Measurements from ENCODE around the gene ERBB4. TPM values are rescaled to one million over a fixed set of nuclear protein-coding genes. Genes with fewer than 3 reads are reported as not detected.

The ERBB4 gene
- total and polyA plus RNA-seq, 7 experiments from 2014 or later = not detected

GRCh38 chr2:211416373-211416772, 1122.2 kb downstream of the ERBB4 start:
- Mint-ChIP-seq H3K27me3 (no peaks in the 10 kb centered on the region), H3K9me3 (peaks cover 0 to 6% (median 0%) of the 10 kb centered on the region in 11 donors), H3K27ac (no peak overlapping the region), H3K4me1 (no peaks in the 10 kb centered on the region), H3K36me3 (no peaks in the 10 kb centered on the region), H3K4me3 (no peak overlapping the region)
- H3K27me3 ChIP-seq (ENCODE audit: control insufficient read depth in 2 of 2, insufficient read depth in 2 of 2, low read length in 2 of 2) = no peaks in the 10 kb centered on the region
- no peaks in the 10 kb centered on the region for H3K9me3 ChIP-seq (ENCODE audit: control insufficient read depth in 2 of 3, low read length in 3 of 3)
- no peaks in the 10 kb centered on the region for H3K36me3 ChIP-seq (ENCODE audit: control insufficient read depth in 2 of 3, insufficient read depth in 3 of 3, low read length in 3 of 3)
- H3K4me1 ChIP-seq (ENCODE audit: control insufficient read depth in 2 of 2, insufficient read depth in 2 of 2, low read length in 2 of 2) = no peaks in the 10 kb centered on the region
- CTCF ChIA-PET = interaction anchor here (0.6 kb wide), 1 partner anchor 13 kb away, joined by 3 read pairs; no protein-coding TSS in a partner anchor
- no peak for ATAC-seq
- no peak overlapping the region for H3K27ac ChIP-seq (ENCODE audit: low read depth, low read length)
- POLR2A ChIA-PET = no interaction called here
- no peak overlapping the region for H3K4me3 ChIP-seq (ENCODE audit: low read length)
- DNase-seq = no peak
- intact Hi-C loops (cut with micrococcal nuclease) = no loop called here

DNA sequence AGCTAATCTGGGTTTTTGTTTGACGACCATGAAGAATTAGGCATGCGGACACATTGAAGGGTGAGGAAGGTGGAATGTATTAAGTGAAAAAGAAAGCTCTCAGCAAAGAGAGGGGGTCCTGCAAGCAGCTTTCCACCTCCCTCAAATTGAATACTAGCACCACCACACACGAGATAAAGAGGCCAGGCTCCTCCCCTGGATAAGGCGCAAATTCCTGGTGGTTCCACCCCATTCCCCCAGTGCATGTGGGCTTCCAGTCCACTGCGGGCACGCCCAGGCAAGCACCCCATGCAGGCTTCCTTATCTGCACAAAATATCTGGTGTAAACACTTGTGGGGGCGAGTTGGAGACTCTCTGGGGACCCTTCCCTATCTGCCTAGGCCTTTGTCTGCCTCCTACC, 1124.9 kb downstream of the ERBB4 start:
- Histone ChIP-seq H3K9me3 (ENCODE audit: control insufficient read depth in 2 of 3, low read length in 3 of 3) (no peaks in the 10 kb centered on the region), H3K4me3 (ENCODE audit: low read length) (no peak overlapping the region), H3K27ac (ENCODE audit: low read depth, low read length) (no peak overlapping the region), H3K4me1 (ENCODE audit: control insufficient read depth in 2 of 2, insufficient read depth in 2 of 2, low read length in 2 of 2) (no peaks in the 10 kb centered on the region), H3K27me3 (ENCODE audit: control insufficient read depth in 2 of 2, insufficient read depth in 2 of 2, low read length in 2 of 2) (no peaks in the 10 kb centered on the region), H3K36me3 (ENCODE audit: control insufficient read depth in 2 of 3, insufficient read depth in 3 of 3, low read length in 3 of 3) (no peaks in the 10 kb centered on the region)
- no peak for DNase-seq
- POLR2A ChIA-PET = no interaction called here
- Mint-ChIP-seq H3K27me3 (no peaks in the 10 kb centered on the region), H3K36me3 (no peaks in the 10 kb centered on the region), H3K4me1 (no peaks in the 10 kb centered on the region), H3K4me3 (no peak overlapping the region), H3K9me3 (peaks cover 0 to 6% (median 0%) of the 10 kb centered on the region in 11 donors), H3K27ac (no peak overlapping the region)
- CTCF ChIA-PET = no interaction called here
- intact Hi-C loops (cut with micrococcal nuclease) = no loop called here
- no peak for ATAC-seq

DNA sequence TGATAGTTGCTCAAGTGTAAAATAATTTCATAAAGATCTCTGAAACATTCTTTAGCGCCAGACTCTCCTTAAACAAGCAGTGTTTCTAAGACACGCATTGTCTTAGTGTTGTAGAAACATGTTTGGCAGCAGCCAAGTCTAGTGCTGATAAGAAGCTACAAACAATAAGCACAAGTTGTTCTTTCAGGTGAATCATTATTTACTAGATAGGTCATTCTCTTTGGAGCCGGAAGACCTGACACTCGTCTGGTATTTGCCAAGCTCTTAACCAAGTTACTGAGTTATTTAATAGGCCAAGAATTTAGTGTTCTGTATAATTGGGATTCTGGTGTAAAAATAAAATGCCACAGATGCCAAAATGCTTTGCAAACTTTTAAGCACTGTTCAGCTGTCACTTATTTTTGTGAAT, 1130.1 kb downstream of the ERBB4 start:
- no peak for DNase-seq
- H3K36me3 Mint-ChIP-seq = no peaks in the 10 kb centered on the region
- no peak overlapping the region for H3K4me3 Mint-ChIP-seq
- CTCF ChIA-PET = no interaction called here
- H3K36me3 ChIP-seq (ENCODE audit: control insufficient read depth in 2 of 3, insufficient read depth in 3 of 3, low read length in 3 of 3) = no peaks in the 10 kb centered on the region
- no peaks in the 10 kb centered on the region for H3K27me3 Mint-ChIP-seq
- H3K4me1 ChIP-seq (ENCODE audit: control insufficient read depth in 2 of 2, insufficient read depth in 2 of 2, low read length in 2 of 2) = no peaks in the 10 kb centered on the region
- H3K9me3 ChIP-seq (ENCODE audit: control insufficient read depth in 2 of 3, low read length in 3 of 3) = no peaks in the 10 kb centered on the region
- intact Hi-C loops (cut with micrococcal nuclease) = no loop called here
- peaks cover 0 to 8% (median 1%) of the 10 kb centered on the region in 11 donors for H3K9me3 Mint-ChIP-seq
- no peaks in the 10 kb centered on the region for H3K4me1 Mint-ChIP-seq
- no peak overlapping the region for H3K27ac ChIP-seq (ENCODE audit: low read depth, low read length)
- no peak for ATAC-seq
- POLR2A ChIA-PET = no interaction called here
- no peaks in the 10 kb centered on the region for H3K27me3 ChIP-seq (ENCODE audit: control insufficient read depth in 2 of 2, insufficient read depth in 2 of 2, low read length in 2 of 2)
- H3K27ac Mint-ChIP-seq = no peak overlapping the region
- H3K4me3 ChIP-seq (ENCODE audit: low read length) = no peak overlapping the region

DNA sequence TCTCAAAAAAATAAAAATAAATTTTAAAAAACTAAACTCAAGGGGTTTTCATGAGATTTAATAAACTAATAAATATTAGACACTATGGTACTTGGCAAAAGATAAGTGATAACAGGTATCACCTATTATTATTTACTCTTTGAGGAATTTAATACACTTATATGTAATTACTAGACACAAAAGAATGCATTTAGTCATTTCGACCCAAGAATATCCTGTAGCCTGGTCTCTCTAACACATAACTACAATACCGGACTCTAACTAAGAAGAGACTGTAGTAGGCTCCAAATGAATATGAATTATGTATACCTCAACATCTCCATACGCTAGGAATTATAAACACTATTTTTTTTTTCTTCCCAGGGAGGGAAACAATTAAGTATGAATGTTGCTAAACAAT, 1131.5 kb downstream of the ERBB4 start:
- Mint-ChIP-seq H3K36me3 (no peaks in the 10 kb centered on the region), H3K4me1 (no peaks in the 10 kb centered on the region), H3K27me3 (no peaks in the 10 kb centered on the region), H3K27ac (no peak overlapping the region), H3K9me3 (peaks cover 0 to 8% (median 0%) of the 10 kb centered on the region in 11 donors), H3K4me3 (no peak overlapping the region)
- Histone ChIP-seq H3K4me1 (ENCODE audit: control insufficient read depth in 2 of 2, insufficient read depth in 2 of 2, low read length in 2 of 2) (no peaks in the 10 kb centered on the region), H3K36me3 (ENCODE audit: control insufficient read depth in 2 of 3, insufficient read depth in 3 of 3, low read length in 3 of 3) (no peaks in the 10 kb centered on the region), H3K9me3 (ENCODE audit: control insufficient read depth in 2 of 3, low read length in 3 of 3) (no peaks in the 10 kb centered on the region), H3K4me3 (ENCODE audit: low read length) (no peak overlapping the region), H3K27me3 (ENCODE audit: control insufficient read depth in 2 of 2, insufficient read depth in 2 of 2, low read length in 2 of 2) (no peaks in the 10 kb centered on the region), H3K27ac (ENCODE audit: low read depth, low read length) (no peak overlapping the region)
- CTCF ChIA-PET = no interaction called here
- POLR2A ChIA-PET = no interaction called here
- ATAC-seq (no peak), DNase-seq (no peak)
- intact Hi-C loops (cut with micrococcal nuclease) = no loop called here

DNA sequence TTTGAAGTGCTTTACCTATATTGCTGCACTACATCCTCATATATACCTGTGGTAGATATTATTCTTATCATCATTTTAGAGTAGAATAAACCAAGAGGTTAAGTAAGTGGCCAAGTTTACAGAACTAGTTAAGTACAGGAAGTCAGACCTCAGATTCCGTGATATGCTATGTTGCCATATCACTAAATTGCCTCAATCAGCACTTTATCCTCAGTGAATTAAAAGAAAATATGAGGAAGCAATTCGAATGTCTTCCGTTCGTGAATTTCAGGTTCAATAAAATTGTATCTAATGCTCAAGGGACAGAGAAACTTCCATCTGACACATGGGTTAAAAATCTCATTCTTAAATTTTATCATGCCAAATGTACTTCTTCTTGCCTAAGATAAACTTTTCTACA, 1133.6 kb downstream of the ERBB4 start:
- CTCF ChIA-PET = no interaction called here
- no peaks in the 10 kb centered on the region for H3K27me3 Mint-ChIP-seq
- H3K36me3 Mint-ChIP-seq = no peaks in the 10 kb centered on the region
- Histone ChIP-seq H3K27ac (ENCODE audit: low read depth, low read length) (no peak overlapping the region), H3K27me3 (ENCODE audit: control insufficient read depth in 2 of 2, insufficient read depth in 2 of 2, low read length in 2 of 2) (no peaks in the 10 kb centered on the region), H3K9me3 (ENCODE audit: control insufficient read depth in 2 of 3, low read length in 3 of 3) (no peaks in the 10 kb centered on the region), H3K4me3 (ENCODE audit: low read length) (no peak overlapping the region), H3K4me1 (ENCODE audit: control insufficient read depth in 2 of 2, insufficient read depth in 2 of 2, low read length in 2 of 2) (no peaks in the 10 kb centered on the region), H3K36me3 (ENCODE audit: control insufficient read depth in 2 of 3, insufficient read depth in 3 of 3, low read length in 3 of 3) (no peaks in the 10 kb centered on the region)
- no peak overlapping the region for H3K4me3 Mint-ChIP-seq
- ATAC-seq (no peak), DNase-seq (no peak)
- no peaks in the 10 kb centered on the region for H3K4me1 Mint-ChIP-seq
- POLR2A ChIA-PET = no interaction called here
- intact Hi-C loops (cut with micrococcal nuclease) = no loop called here
- H3K9me3 Mint-ChIP-seq = peaks cover 0 to 8% (median 0%) of the 10 kb centered on the region in 11 donors
- no peak overlapping the region for H3K27ac Mint-ChIP-seq

GRCh38 chr2:211404098-211404497, 1134.5 kb downstream of the ERBB4 start:
- intact Hi-C loops (cut with micrococcal nuclease) = no loop called here
- H3K27ac Mint-ChIP-seq = no peak overlapping the region
- no peak for DNase-seq
- no peak overlapping the region for H3K4me3 Mint-ChIP-seq
- H3K9me3 Mint-ChIP-seq = peaks cover 0 to 8% (median 0%) of the 10 kb centered on the region in 11 donors
- no peak for ATAC-seq
- no peaks in the 10 kb centered on the region for H3K36me3 Mint-ChIP-seq
- CTCF ChIA-PET = no interaction called here
- H3K27me3 ChIP-seq (ENCODE audit: control insufficient read depth in 2 of 2, insufficient read depth in 2 of 2, low read length in 2 of 2) = no peaks in the 10 kb centered on the region
- H3K27me3 Mint-ChIP-seq = no peaks in the 10 kb centered on the region
- no peaks in the 10 kb centered on the region for H3K4me1 ChIP-seq (ENCODE audit: control insufficient read depth in 2 of 2, insufficient read depth in 2 of 2, low read length in 2 of 2)
- H3K4me1 Mint-ChIP-seq = no peaks in the 10 kb centered on the region
- H3K36me3 ChIP-seq (ENCODE audit: control insufficient read depth in 2 of 3, insufficient read depth in 3 of 3, low read length in 3 of 3) = no peaks in the 10 kb centered on the region
- H3K27ac ChIP-seq (ENCODE audit: low read depth, low read length) = no peak overlapping the region
- no peak overlapping the region for H3K4me3 ChIP-seq (ENCODE audit: low read length)
- POLR2A ChIA-PET = no interaction called here
- no peaks in the 10 kb centered on the region for H3K9me3 ChIP-seq (ENCODE audit: control insufficient read depth in 2 of 3, low read length in 3 of 3)

- Mint-ChIP-seq H3K4me3 (no peak overlapping the region), H3K27ac (no peak overlapping the region)
- no peak for ATAC-seq
Observed at GRCh38 chr2:211401328-211401727, 1137.3 kb downstream of the ERBB4 start.

More at GRCh38 chr2:211401328-211401727, 1137.3 kb downstream of the ERBB4 start:
- ChIA-PET CTCF (no interaction called here), POLR2A (no interaction called here)
- no peaks in the 10 kb centered on the region for H3K27me3 ChIP-seq (ENCODE audit: control insufficient read depth in 2 of 2, insufficient read depth in 2 of 2, low read length in 2 of 2)
- Mint-ChIP-seq H3K36me3 (no peaks in the 10 kb centered on the region), H3K9me3 (peaks cover 0 to 15% (median 0%) of the 10 kb centered on the region in 11 donors), H3K27me3 (no peaks in the 10 kb centered on the region), H3K4me1 (no peaks in the 10 kb centered on the region)
- H3K4me3 ChIP-seq (ENCODE audit: low read length) = no peak overlapping the region
- H3K36me3 ChIP-seq (ENCODE audit: control insufficient read depth in 2 of 3, insufficient read depth in 3 of 3, low read length in 3 of 3) = no peaks in the 10 kb centered on the region
- DNase-seq = no peak
- H3K27ac ChIP-seq (ENCODE audit: low read depth, low read length) = no peak overlapping the region
- H3K9me3 ChIP-seq (ENCODE audit: control insufficient read depth in 2 of 3, low read length in 3 of 3) = no peaks in the 10 kb centered on the region
- no peaks in the 10 kb centered on the region for H3K4me1 ChIP-seq (ENCODE audit: control insufficient read depth in 2 of 2, insufficient read depth in 2 of 2, low read length in 2 of 2)
- intact Hi-C loops (cut with micrococcal nuclease) = no loop called here
